GM19372 (cell line): ENCODE data around the gene TJP3.
"Not testable (repeated sequence)": the region's sequence is repeated elsewhere in the genome, so short reads cannot be mapped to it uniquely, and the experiment has no call there.

ENCODE experiments used
- ATAC-seq: cut with Tn5 transposase; IDR thresholded peaks from one replicate; pipeline ENCODE4 v1.9.1; 2021; ENCODE audit warnings: mild to moderate bottlenecking, low read depth, moderate library complexity; ENCODE audit not compliant: unreplicated experiment

Gene TJP3

DNA sequence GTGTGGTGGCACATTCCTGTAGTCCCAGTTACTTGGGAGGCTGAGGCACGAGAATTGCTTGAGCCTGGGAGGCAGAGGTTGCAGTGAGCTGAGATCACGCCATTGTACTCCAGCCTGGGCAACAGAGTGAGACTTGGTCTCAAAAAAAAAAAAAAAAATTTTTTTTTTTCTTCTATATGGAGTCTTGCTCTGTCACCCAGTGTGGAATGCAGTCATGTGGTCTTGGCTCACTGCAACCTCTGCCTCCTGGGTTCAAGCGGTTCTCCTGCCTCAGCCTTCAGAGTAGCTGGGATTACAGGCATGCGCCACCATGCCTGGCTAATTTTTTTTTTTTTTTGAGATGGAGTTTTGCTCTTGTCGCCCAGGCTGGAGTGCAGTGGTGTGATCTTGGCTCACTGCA lies 57.6 kb downstream of the TJP3 start:
- not testable (repeated sequence) for ATAC-seq

DNA sequence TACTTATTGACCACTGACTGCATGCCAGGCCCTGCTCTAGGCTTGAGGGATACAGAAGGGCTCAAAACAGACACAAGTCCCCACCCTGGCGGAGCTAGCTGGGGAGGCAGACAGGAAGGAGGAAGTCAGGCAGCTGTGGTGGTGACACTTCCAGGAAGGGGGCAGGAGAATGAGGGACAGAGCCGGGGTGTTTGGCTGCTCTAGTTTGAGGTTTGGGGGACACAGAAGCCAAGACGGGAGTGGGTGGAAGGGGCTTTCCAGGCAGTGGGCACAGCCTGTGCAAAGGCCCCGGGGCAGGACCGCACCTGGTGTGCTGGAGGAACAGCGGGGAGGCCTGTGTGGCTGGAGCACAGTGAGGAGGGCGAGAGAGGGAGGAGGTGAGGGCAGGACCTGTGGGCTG lies 58.3 kb downstream of the TJP3 start:
- ATAC-seq = no peak

DNA sequence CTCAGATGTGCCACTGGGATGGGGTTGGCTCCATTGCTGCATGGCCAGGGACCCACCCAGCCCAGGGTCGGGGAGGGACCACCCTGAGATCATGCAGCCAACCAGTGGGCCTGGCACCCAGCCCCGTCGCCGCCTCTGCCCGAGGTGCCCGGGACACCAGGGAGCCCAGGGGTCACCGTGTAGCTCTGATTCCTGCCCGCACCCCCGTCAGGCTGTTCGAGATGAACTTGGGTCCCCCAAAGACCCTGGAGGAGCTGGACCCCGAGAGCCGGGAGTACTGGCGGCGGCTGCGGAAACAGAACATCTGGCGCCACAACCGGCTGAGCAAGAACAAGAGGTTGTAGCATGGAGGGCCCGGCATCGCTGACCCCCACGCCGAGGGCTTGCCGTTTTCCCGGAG lies 58.9 kb downstream of the TJP3 start:
- no peak for ATAC-seq

DNA sequence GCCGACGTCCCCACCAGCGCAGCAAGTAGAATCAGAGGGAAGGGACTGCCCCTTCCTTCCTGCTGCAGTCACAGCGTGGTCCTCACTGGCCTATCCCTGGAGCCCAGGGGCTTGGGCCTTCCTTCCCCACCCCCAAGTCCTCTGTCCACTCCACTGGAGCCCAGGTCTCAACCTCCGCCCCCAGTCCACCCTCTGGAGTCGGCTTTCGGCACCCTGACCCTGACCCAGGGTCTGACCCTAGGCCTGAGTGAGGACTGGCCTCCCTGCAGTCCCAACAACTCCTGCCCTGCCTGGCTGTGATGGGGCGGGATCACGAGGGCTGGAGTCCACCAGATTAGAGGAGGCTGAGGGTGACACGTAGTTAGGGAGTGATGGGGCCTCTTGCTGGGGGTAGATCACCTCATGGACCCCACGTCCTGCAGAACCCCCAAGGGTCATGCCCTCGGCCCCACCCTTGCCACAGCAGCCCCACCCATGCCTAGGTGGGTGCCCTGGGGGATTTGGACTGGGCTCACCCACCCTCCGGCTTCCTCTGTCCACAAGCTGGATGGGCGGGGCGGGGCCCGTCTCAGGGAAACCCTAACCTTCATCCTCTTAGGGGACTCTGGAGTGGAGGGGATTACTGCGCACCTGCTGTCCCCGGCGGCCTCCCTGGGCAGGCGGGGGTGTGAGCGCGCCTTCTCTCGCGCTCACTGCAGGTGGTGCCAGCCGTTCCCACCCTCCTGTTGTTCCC lies 60.0 kb downstream of the TJP3 start:
- ATAC-seq = no peak

DNA sequence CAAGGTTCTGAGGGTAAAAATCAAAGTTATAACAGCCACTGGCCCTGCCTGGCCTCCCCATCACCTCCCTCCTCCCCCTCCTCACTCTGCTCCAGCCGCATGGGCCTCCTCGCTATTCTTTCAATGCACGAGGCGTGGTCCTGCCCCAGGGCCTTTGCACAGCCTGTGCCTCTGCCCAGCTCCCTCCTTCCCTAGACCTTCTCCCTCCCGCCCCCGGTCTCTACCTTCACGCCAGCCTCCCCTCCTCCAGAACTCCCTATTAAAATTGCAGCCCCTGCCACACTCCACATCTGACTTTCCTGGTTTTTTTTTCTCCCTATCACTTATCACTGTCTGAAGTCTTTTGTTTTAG lies 60.5 kb downstream of the TJP3 start:
- no peak for ATAC-seq

DNA sequence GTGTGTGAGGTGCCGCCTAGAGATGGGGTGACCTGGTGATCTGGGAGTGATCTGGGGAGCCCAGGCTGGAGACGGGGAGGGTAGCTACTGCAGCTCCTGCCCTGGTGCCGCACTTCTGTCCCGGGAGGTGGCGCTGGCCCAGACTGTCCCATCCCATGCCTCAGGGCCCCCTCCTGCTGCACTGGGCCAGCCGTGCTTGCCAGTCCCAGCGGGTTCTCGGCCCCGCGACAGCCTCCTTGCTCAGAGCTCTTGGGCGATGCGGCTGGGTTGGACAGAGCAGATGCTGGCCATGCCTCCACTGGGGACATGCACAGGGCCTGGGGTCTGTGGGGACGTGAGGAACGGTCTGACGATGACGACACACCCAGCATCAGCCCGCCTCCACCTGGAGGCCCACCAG lies 61.3 kb downstream of the TJP3 start:
- no peak for ATAC-seq

DNA sequence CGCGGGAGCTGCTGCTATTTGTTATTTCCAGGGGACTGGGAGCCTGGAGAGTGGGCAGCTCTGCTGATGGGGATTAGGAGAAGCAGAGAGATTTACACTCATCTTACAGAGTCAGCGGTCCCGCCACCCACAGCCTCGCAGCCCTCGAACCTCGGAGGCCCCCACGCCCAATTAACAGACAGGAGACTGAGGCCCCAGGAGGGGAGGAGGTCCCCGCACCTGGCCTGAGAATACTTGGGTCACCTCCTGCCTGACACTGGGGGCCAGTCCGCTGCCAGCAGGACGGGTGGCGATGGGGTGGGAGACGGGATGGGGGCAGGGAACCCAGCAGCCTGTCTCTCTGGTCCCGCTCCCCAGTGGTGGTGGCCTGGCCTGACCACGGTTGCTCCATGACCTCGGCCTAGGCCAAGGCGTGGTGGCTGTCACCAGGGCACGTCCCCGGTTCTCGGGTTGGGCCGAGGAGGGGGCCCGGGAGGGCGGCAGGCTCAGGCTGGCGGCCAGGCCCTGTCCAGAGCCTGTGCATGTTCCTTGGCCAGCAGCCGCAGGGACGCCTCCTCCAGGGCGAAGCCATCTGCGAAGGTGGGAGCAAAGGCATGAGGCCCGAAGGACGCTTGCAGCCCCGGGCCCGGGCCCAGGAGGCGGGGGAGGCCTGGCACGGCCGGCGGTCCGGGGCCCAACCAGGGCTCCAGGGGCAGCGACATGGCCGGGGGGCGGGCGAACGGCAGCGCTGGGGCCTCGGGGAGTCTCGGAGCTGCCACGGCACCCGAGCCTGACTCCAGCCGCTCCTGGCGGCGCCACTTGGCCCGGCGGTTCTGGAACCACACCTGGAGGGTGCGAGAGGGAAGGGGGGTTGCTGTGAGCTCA lies 62.2 kb downstream of the TJP3 start:
- ATAC-seq = no peak

DNA sequence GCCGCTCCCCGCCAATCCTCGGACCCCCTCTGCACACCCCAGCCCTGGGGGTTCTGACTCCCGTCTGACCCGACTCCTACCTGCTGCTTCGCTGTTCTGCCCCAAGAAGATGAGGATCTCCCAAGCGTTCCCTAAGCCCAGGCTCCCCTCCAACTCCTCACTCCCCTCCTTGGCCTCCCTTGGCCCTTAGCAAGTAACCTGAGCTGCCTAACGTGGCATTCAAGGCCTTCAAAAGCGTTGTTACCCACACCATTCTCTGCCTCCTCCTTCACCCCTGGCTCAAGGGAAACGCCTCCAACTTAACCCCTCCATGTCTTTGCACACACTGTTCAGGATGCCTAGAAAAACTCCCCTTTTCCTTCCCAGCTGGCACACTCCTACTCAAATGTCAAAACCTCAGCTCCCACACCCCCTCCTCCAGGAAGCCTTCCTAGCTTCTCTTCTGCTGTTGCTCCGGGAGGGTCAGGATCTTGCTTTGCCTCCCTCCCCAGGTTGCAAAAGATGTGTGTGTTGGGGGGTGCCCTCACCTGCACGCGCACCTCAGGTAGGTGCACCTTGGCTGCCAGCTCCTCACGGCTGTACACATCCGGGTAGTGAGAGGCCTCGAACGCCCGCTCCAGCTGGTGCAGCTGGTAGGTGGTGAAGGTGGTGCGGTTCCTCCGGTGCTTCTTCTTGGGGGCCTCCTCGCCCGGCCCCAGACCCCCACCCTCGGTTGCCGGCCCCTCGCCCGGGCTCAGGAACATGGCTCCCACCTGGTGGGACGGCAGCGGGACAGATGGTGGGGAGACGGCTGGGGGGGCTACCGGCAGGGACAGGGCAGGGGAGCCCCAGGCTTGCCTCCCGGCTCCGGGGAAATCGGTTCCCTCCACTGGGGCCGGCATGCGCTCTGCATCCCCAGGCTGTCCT lies 63.1 kb downstream of the TJP3 start:
- ATAC-seq = no peak

DNA sequence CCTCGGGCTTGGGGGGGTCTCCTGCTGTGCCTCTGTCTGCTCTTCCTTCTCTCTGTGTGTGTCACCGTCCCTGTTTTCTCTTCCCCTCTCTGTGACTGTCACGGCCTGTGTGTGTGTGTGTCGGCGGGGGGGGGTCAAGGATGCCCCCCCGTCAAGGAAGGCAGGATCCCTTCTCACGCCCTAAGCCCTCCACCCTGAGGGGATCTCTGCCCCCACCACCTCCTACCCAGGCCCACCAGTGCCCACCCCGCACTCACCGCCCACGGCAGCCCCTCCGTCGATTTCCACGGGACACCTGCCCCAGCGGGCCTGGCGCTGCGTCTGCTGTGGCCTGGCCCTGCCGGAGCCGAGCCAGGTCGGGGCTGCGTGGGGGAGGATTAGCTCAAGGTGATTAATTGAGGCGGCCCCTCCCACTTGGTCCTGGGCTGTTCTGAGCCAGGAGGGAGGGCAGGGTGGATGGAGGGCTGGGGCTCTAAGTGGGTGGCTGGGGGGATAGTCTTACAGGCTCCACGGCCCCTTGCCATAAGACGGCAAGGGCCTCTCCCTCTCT lies 63.8 kb downstream of the TJP3 start, which contains the start of gene RAX2:
TSS of gene RAX2 (minus strand) at position 323 of the 550 bp plus-strand sequence. CDS start 486 bp downstream, outside the sequence.
- ATAC-seq = no peak

DNA sequence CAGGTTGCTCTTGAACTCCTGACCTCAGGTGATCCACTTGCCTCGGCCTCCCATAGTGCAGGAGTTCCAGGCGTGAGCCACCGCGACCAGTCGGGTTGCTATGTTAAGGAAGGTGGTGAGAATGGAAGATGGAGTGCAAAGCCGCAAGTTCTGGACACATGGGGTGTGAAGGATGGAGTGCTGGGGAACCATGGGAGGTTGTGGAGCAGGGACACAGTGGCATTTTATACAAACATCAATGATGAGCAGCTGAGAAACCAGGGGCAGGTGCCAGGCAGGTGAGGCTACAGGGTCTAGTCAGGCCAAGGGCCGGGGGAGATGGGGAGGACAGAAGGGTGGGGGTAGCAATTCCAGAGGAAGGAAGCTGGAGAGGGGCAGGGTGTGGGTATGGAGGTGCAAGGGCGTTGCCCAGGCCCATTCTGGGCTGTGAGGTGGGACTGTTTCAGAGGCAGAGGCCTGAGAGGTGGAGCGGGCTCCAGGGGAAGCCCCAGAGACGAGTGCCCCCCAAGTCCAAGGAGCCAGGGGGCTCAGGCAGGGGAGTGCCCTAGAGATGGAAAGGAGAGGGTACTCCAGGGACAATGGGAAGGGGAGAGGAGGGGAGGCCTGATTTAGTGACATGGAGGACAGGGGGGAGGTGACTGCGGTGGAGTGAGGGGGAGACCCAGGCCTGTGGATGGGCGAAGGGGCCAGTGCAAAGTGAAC lies 65.8 kb downstream of the TJP3 start:
- ATAC-seq = no peak

DNA sequence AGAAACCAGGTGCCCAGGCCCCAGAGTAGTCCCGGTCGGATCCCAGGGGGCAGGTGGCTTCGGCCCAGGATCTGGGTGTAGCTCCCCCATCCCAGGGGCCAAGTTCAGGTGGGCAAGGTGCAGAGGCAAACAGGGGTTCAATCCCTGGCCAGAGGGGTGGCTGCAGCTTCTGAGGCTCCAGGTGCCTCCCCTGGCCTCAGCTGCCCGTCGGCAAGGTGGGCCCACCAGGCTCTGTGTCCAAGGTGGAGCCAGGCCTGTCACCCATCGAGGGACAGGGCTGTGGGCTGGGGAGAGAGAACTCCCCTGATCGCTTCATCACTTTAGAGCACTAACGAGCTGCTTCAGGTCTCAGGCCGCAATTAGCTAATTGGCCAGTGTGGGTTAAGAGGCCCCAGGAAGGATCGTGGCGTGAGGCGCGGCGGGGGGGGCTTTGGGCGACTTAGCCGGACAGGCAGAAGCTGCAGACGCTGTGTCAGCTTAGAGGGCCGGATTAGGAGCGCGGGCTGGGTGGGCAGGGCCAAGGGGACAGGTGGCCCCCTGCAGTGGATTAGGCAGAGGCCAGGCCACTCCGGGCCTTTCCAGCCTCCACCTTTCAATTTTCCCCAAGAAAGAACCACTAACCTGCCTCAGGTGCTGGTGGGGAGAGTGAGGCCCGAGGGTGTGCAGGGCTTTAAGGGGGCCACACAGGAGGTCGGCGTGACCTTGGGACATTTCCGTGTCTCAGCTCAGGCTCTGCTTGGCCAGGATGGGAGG lies 66.6 kb downstream of the TJP3 start:
- no peak for ATAC-seq

DNA sequence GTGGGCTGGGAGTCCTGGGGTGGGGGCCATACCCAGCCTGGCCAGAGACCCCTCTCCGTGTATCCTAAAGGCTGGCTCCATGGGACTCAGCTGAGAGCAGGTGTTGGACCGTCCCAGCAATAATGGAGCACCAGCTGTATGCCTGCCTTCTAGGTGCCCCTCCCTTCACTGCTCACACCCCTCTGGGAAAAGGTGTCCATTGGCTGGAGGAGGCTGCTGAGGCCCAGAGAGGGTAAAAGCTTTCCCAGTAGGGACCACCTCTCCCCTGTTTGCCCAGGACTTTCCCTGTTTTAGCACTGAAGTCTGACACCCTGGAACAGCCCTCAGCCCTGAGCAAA lies 67.2 kb downstream of the TJP3 start:
- no peak for ATAC-seq

DNA sequence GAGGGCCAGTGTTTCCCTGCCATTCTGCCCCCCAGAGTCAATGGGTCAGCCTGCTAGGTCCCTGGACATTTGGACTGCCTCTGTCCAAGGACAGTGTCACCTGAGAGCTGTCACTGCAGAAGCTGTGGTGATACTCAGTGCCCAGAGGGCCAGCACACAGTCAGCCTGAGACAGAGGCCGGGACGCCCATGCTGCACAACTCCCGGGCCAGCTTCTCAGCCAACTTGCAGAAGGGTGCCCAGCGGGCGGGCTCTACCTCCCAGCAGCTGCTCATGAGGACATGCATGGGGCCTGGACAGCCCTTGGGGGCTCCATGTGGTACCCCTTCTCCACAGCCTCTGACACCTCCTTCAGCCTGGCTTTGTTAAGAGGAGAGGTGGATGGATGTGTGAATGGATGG lies 67.6 kb downstream of the TJP3 start:
- no peak for ATAC-seq

DNA sequence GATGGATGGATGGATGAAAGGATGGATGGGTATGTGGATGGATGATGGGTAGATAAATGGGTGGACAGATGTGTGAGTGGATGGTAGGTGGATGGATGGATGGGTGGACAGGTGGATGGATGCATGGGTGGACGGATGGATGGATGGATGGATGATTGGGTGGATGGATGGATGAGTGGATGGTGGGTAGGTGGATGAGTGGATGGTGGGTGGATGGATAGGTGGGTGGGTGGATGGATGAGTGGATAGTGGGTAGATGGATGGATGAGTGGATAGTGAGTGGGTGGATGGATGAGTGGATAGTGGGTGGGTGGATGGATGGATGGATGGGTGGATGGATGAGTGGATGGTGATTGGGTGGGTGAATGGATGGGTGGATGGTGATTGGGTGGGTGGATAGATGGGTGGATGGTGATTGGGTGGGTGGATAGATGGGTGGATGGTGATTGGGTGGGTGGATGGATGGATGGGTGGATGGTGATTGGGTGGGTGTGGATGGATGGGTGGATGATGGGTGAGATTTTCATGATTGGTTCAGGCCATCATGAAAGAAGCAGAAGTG lies 68.4 kb downstream of the TJP3 start:
- no peak for ATAC-seq

DNA sequence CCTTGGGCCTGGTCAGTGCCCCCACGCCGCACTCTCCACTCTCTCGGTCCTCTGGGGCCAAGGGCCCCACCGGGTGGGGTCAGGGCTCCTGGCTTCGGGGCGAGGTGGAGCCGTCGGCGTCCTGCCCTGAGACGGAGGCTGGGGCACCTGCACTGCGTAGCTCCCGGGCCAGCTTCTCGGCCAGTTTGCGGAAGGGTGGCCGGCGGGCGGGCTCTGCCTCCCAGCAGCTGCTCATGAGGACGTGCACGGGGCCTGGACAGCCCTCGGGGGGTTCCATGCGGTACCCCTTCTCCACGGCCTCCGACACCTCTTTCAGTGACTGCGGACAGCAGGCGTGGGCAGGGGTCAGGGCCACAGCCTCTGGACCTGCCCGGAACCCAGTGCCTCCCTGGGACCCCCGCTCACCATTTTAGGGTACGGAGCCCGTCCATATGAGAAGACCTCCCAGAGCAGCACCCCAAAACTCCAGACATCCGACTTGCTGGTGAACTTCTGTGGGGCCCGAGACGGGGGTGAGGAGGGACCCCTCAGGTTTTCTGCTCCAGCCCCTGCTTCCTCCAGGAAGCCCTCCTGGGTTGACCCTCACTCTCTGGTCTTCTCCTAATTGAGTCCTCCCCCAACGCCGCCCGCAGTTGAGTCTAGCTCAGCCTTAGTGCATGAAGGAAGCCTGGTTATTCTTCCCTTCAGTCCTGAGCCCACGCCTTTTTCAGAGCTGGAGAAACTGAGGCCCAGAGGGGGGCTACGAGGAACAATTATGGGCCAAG lies 70.1 kb downstream of the TJP3 start:
- no peak for ATAC-seq

DNA sequence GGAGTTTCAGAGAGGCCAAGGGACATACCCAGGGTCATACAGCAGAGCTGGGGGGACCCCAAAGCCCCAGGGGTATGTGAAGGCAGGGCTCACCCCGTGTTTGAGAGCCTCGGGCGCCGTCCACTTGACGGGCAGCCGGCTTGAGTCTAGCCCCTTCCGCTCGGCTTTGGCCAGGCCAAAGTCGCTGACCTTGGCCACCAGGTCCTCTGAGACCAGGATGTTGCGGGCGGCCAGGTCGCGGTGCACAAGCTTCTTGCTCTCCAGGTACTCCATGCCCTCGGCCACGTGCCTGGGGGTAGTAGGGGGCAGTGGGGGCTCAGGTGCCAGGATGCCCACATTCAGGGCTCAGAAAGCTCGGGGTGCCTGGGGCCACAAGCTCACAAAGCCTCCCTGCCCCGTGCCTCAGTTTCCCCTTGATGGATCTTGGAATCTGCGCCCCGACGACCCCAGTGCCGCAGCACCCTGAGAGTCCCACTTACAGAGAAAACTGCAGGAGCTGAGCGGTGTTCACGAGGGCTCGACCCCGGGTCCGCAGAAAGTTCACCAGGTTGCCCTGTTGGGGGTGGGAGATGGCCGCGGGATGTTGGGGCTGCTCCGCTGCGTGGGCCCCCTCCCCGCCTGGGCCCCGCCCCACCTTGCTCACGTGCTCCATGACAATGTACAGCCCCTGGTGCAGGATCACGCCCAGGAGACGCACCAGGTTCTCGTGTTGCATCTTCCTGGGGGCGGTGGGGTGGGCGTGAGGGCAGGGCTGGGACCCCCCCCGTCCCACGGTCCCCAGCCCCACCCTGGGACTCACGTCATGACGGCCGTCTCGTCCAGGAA lies 70.9 kb downstream of the TJP3 start:
- no peak for ATAC-seq

DNA sequence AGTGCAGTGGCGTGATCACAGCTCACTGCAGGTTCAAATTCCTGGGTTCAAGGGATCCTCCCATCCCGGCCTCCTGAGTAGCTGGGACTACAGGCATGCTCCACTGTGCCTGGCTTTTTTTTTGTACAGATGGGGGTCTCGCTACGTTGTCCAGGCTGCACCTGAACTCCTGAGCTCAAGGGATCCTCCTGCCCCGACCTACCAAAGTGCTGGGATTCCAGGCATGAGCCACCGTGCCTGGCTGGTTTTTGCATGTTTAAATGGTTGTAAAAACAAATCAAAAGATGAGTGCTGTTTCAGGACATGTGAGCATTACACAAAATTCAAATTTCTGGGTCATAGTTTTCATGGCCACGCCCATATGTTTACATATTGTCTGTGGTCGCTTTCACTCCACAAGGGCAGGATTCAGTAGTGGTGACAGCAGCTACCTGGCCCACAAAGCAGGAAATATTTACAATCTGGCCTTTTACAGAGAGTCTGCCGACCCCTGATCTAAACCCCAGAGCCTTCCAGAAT lies 72.7 kb downstream of the TJP3 start:
- no peak for ATAC-seq
